HAP-1 (cell line): ENCODE measurements around the gene ARMH3.
"Not testable (repeated sequence)": the region's sequence is repeated elsewhere in the genome, so short reads cannot be mapped to it uniquely, and the experiment has no call there.

ENCODE experiments used
- DNase-seq, 2 experiments: peaks; one replicate each; pipeline ENCODE4 v3.0.0-alpha.2; 2016 to 2020; ENCODE audit warnings: low spot score in 2 of 2
- H3K27me3 ChIP-seq: fragments of 250-450 bp; sonication (Bioruptor Pico); 2 replicates; pipeline ENCODE4 v1.5.1; 2020; ENCODE audit warnings: low read depth, mild to moderate bottlenecking, moderate library complexity
- H3K36me3 ChIP-seq: fragments of 250-450 bp; sonication (Bioruptor Pico); replicated peaks from 2 replicates; pipeline ENCODE4 v1.5.1; 2020; ENCODE audit warnings: mild to moderate bottlenecking
- H3K4me1 ChIP-seq: fragments of 250-450 bp; sonication (Bioruptor Pico); 2 replicates; pipeline ENCODE4 v1.5.1; 2020; ENCODE audit warnings: mild to moderate bottlenecking
- H3K4me3 ChIP-seq: fragments of 250-450 bp; sonication (Bioruptor Pico); 2 replicates; pipeline ENCODE4 v1.5.1; 2020; ENCODE audit warnings: mild to moderate bottlenecking, moderate library complexity
- H3K9me3 ChIP-seq: fragments of 250-450 bp; sonication (Bioruptor Pico); 2 replicates; pipeline ENCODE4 v1.5.1; 2020; ENCODE audit warnings: mild to moderate bottlenecking, moderate library complexity
- in situ Hi-C: fragments of 300-500 bp; cut with MboI; formaldehyde crosslinking; loops from 3 replicates; pipeline ENCODE4 v1.14.3; 2020; ENCODE audit warnings: low sequenced_read_pairs, inconsistent platforms, mixed read lengths

The ARMH3 gene

DNA sequence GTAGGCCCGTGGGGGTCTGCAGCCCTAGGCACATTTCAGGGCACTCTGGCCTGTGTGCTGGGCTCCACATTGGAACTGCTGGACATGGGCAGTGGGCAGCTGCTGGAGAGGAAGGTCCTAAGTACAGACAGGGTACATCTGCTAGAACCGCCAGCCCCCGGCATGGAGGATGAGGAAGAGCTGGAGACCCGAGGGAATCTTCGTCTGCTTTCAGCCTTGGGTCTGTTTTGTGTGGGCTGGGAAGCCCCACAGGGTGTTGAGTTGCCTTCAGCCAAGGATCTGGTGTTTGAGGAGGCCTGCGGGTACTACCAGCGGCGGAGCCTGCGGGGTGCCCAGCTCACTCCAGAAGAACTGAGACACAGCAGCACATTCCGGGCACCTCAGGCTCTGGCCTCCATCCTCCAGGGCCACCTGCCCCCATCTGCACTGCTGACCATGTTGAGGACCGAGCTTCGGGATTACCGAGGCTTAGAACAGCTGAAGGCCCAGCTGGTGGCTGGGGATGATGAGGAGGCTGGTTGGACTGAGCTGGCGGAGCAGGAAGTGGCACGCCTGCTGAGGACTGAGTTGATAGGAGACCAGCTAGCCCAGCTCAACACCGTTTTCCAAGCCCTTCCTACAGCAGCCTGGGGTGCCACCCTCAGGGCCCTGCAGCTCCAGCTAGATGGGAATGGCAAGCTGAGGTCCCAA, 10.6 kb upstream of the ARMH3 start:
- in situ Hi-C loops: no loop called here
- peak overlapping the region; percentile 55 for H3K4me3 ChIP-seq
- no peak for DNase-seq
- no peaks in the 10 kb centered on the region for H3K9me3 ChIP-seq
- H3K36me3 ChIP-seq: peaks cover 20% of the 10 kb centered on the region
- H3K27me3 ChIP-seq: no peaks in the 10 kb centered on the region
- H3K4me1 ChIP-seq: peaks cover 3% of the 10 kb centered on the region

DNA sequence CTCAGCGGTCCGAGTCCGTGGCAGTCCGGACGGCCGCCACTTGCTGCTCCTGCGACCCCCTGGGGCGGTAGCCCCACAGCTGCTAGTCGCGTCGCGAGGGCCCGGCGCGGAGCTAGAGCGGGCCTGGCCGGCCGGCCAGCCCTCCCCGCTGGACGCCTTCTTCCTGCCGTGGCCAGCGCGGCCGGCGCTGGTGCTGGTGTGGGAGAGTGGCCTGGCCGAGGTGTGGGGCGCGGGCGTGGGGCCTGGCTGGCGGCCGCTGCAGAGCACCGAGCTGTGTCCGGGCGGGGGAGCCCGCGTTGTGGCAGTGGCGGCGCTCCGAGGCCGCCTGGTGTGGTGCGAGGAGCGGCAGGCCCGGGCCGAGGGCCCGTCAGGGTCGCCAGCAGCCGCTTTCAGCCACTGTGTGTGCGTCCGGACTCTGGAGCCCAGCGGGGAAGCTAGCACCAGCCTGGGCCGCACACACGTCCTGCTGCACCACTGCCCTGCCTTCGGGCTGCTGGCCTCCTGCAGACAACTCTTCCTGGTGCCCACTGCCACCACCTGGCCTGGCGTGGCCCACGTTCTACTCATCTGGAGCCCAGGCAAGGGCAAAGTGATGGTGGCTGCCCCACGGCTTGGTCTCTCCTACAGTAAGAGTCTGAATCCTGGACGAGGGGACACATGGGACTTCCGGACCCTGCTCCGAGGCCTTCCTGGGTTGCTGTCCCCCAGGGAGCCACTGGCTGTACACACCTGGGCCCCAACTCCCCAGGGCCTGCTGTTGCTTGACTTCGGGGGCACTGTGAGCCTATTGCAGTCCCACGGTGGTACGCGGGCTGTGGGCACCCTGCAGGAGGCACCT, 9.8 kb upstream of the ARMH3 start:
- no peaks in the 10 kb centered on the region for H3K9me3 ChIP-seq
- H3K27me3 ChIP-seq: no peaks in the 10 kb centered on the region
- in situ Hi-C loops: no loop called here
- DNase-seq: peak in 1 of 2 experiments; percentile 43
- peaks cover 20% of the 10 kb centered on the region for H3K36me3 ChIP-seq
- peak overlapping the region; percentile 55 for H3K4me3 ChIP-seq
- peaks cover 3% of the 10 kb centered on the region for H3K4me1 ChIP-seq

DNA sequence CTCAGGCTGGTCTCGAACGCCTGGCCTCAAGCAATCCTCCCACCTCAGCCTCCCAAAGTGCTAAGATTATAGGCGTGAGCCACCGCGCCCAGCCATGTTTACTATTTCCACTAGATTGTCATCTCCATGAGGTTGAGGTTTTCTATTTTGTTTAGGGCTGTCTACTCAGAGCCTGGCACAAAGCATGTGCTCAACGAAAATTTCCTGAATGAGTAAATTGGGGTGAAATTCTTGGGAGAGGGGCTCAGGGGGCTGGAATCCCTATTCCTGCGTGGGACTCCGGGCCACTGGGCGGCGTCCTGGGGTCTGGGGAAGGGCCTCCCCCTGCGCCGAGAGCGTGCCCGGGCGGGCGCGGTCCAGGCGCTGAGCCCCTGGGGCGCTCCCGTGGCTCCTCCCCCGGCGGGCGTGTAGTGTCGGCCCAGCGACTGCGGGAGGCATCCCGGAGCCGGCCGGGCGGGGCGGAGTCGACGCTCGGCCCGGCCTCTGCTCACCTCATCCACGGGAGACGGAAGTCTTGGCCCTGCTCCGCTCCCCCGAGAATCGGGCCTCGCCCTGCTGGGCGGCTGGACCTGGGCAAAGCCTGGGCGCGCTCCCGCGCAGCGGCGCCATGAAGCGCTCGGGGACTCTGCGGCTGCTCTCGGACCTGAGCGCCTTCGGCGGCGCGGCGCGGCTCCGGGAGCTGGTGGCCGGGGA, 9.0 kb upstream of the ARMH3 start, which contains the start of gene HPS6:
HPS6 (plus strand) TSS at position 482 of the 693 bp plus-strand sequence; CDS start at position 608, 126 bp downstream.
- Histone ChIP-seq H3K27me3 (no peaks in the 10 kb centered on the region), H3K36me3 (peaks cover 20% of the 10 kb centered on the region), H3K4me1 (peaks cover 3% of the 10 kb centered on the region), H3K9me3 (no peaks in the 10 kb centered on the region), H3K4me3 (peak within 1 kb of the TSS; percentile 55)
- in situ Hi-C loops: no loop called here
- DNase-seq: peak; percentile 81 to 94

DNA sequence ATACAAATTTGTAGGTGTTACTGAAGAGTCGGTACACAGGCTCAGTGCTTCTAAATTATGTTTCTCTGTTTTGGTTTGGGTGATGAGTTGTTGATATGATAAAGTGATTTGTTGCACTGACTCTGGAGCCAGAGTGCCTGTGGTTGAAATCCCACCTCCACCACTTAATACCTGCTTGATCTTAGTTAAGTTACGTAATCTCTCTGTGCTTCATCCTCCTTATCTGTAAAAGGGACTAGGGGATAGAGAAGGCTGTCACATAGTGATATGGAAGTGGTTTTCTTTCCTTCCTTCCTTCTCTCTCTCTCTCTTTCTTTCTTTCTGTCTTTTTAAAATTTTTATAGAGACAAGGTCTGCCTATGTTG, 8.5 kb upstream of the ARMH3 start:
- peak overlapping the region; percentile 55 for H3K4me3 ChIP-seq
- DNase-seq: no peak
- in situ Hi-C loops: no loop called here

DNA sequence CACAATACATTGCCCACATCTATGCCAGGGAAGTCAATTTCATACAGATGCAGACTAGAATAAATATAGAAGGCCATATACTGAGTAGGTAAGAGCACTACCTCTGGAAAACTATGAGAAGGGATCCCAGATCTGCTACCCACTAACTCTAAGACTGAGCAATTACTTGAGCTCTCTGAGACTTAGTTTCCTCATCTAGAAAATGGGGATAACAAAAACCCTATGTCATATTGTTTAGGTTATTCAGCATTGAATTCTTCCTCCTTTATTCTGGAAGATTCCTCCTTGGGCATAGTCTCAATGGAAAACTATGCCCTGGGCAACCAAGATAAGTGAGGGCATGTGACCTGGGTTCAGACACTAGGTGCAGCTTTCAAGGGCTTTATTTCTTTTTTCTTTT, 4.0 kb upstream of the ARMH3 start:
- DNase-seq: no peak
- Histone ChIP-seq H3K36me3 (0 out of 2 replicates have a peak, but pooled peaks cover 4% of the 10 kb centered on the region), H3K9me3 (no peaks in the 10 kb centered on the region), H3K27me3 (no peaks in the 10 kb centered on the region), H3K4me1 (no peaks in the 10 kb centered on the region), H3K4me3 (no peak overlapping the region)
- in situ Hi-C loops: no loop called here

More for the DNA sequence above, 8.5 kb upstream of the ARMH3 start:
- Histone ChIP-seq H3K4me1 (peaks cover 3% of the 10 kb centered on the region), H3K36me3 (peaks cover 20% of the 10 kb centered on the region), H3K27me3 (no peaks in the 10 kb centered on the region), H3K9me3 (no peaks in the 10 kb centered on the region)

DNA sequence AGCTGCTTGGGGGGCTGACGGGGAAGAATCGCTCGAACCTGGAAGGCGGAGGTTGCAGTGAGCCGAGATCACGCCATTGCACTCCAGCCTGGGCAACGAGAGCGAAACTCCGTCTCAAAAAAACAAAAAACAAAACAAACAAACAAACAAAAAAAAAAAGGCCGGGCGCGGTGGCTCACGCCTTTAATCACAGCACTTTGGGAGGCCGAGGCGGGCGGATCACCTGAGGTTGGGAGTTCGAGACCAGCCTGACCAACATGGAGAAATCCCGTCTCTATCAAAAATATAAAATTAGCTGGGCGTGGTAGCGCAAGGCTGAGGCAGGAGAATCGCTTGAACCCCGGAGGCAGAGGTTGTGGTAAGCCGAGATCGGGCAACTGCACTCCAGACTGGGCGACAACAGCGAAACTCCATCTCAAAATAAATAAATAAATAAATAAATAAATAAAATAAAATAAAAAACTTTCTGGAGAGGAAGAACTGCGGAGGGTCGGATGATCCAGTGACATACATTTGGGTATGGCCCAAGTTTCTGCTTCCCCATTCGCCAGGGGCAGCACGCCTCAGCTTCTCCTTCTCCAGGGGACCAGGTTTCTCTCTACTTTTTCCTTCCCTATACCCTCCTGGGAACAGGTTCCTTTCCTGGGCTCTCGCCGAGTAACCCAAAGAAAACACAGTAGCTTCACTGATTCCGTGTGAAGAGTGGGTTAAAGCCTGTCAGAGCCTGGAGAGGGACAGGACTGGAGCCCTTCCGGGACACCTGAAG, 909 bp downstream of the ARMH3 start:
- in situ Hi-C loops, H3K27me3 ChIP-seq, H3K4me1 ChIP-seq, DNase-seq, H3K9me3 ChIP-seq, H3K36me3 ChIP-seq: not testable (repeated sequence)
- peak overlapping the region; percentile 72 for H3K4me3 ChIP-seq

DNA sequence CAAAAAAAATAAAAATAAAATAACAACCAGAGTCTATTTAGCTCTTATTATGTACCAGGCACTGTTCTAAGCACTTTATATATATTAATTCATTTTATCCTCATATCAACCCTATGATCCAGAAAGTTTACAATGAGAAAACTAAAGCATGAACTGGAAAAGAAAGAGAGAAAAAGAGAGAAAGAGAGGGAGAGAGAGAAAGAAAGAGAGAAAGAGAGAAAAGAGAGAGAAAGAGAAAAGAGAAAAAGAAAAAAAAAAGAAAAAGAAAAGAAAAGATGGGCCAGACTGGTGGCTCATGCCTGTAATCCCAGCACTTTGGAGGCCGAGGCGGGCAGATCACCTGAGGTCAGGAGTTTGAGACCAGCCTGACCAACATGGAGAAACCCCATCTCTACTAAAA, 9.9 kb downstream of the ARMH3 start:
- in situ Hi-C loops: no loop called here
- no peak for DNase-seq
- Histone ChIP-seq H3K4me3 (no peak overlapping the region), H3K4me1 (no peaks in the 10 kb centered on the region; the same call in 1 of the 2 replicates), H3K36me3 (no peaks in the 10 kb centered on the region; the same call in 1 of the 2 replicates), H3K9me3 (no peaks in the 10 kb centered on the region), H3K27me3 (no peaks in the 10 kb centered on the region)

DNA sequence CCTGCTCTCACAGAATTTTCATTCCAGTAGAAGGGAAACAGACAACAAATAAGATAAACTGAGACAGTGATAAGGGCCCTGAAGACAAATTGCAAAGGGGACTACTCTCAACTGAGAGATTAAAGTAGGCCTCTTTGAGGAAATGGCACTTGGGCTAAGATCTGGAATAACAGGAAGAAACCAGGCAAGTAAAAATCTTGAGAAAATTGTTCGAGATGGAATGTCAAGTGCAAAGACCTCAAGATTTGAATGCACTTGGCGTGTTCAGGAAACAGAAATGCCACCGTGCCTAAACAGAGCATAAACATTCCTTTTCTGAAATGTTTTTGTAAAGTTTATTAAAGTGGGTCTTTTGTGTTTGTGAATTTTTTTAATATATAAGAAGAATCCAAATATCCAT, 10.7 kb downstream of the ARMH3 start:
- no peaks in the 10 kb centered on the region; the same call in 1 of the 2 replicates for H3K4me1 ChIP-seq
- H3K36me3 ChIP-seq: no peaks in the 10 kb centered on the region; the same call in 1 of the 2 replicates
- H3K27me3 ChIP-seq: no peaks in the 10 kb centered on the region

DNA sequence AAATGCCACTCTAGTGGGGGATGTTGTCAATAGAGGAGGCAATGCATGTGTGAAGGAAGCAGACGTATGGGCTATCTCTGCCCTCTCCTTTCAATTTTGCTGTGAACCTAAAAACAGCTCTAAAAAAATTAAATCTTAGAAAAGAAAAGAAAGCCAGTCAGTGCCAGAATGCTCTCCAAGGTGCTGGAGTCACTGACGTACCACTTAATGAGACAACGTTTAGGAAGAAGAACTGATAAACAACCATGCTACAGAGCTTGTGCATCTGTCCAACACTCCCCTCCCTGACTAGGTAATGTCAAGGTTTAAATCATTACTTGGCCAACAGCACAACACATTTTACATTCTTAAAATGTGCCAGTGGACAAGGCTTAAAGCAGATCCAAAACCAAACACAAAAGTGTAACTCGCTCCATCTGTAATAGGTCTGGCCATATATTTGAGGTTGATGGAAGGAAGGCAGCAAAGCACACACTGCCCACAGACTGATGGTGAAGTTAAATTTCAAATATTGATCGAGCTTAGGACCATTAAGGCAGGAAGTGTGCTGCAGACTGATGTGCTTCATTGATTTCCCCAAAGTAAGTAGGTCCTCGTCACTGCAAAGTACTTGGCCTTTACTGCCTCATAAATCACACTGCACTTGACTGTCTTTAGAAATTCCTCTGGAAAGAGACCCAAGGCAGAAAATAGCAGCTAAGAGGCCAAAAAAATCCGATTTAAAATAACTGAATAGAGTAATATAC, 15.5 kb downstream of the ARMH3 start:
- in situ Hi-C loops: no loop called here

More for the DNA sequence above, 10.7 kb downstream of the ARMH3 start:
- Histone ChIP-seq H3K4me3 (no peak overlapping the region), H3K9me3 (no peaks in the 10 kb centered on the region)
- in situ Hi-C loops: no loop called here
- DNase-seq: no peak

DNA sequence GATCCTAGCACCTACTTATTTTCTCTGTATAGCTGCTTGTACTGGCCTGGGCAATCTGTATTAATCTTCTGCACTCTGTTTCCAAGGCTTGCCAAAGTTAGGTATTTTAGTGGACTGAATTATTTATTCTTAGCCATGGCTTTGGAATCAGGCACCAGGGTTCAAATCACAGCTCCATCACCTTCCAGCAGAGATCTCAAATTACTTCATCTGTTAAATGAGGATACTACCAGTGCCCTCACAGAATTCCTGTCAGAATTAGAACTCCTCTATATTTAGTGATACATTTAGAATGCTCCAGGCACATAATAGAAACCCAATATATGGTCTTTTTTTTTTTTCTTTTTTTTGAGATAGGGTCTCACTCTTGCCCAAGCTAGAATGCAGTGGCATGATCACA, 17.6 kb downstream of the ARMH3 start:
- Histone ChIP-seq H3K4me3 (no peak overlapping the region), H3K36me3 (peaks cover 14% of the 10 kb centered on the region), H3K27me3 (no peaks in the 10 kb centered on the region), H3K9me3 (no peaks in the 10 kb centered on the region), H3K4me1 (no peaks in the 10 kb centered on the region; the same call in 1 of the 2 replicates)
- no peak for DNase-seq
- in situ Hi-C loops: no loop called here

More for the DNA sequence above, 15.5 kb downstream of the ARMH3 start:
- Histone ChIP-seq H3K9me3 (no peaks in the 10 kb centered on the region), H3K4me1 (no peaks in the 10 kb centered on the region; the same call in 1 of the 2 replicates), H3K4me3 (no peak overlapping the region), H3K36me3 (peaks cover 14% of the 10 kb centered on the region), H3K27me3 (no peaks in the 10 kb centered on the region)
- no peak for DNase-seq

DNA sequence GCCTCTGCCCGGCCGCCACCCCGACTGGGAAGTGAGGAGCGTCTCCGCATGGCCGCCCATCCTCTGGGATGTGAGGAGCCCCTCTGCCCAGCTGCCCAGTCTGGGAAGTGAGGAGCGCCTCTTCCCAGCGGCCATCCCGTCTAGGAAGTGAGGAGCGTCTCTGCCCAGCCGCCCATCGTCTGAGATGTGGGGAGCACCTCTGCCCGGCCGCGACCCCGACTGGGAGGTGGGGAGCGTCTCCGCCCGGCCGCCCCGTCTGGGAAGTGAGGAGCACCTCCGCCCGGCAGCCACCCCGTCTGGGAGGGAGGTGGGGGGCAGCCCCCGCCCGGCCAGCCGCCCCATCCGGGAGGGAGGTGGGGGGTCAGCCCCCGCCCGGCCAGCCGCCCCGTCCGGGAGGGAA, 20.2 kb downstream of the ARMH3 start:
- H3K4me3 ChIP-seq, H3K9me3 ChIP-seq, H3K27me3 ChIP-seq, H3K4me1 ChIP-seq, in situ Hi-C loops, DNase-seq: not testable (repeated sequence)
- peaks cover 31% of the 10 kb centered on the region for H3K36me3 ChIP-seq

DNA sequence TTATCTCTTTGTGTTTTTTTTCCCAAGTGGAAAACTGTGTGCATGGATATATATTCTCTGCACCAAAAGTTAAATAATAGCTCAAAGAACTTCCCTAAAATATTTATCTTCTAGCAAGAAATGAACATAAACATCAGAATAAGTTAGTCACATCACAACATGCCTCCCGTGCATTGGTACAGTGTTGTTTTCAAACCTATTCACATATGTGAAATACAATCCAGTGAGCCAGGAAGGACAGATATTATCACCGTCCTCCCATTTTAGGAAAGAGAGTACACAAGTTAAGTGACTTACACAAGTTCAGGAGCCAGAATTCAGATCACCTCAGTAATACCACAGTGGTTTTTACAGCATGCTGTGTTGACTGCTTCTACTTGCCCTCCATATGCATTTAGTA, 22.2 kb downstream of the ARMH3 start:
- Histone ChIP-seq H3K4me3 (no peak overlapping the region), H3K9me3 (no peaks in the 10 kb centered on the region), H3K27me3 (no peaks in the 10 kb centered on the region), H3K36me3 (peaks cover 30% of the 10 kb centered on the region), H3K4me1 (no peaks in the 10 kb centered on the region)
- no peak for DNase-seq
- in situ Hi-C loops: no loop called here
